SH-SY5Y (cell line): ENCODE data around the gene NECTIN3.

ENCODE experiments used
- GATA2 ChIP-seq: IDR thresholded peaks from 2 replicates; pipeline ENCODE4 v1.6.1; 2011; ENCODE audit warnings: mild to moderate bottlenecking, low read depth, low read length
- GATA3 ChIP-seq: IDR thresholded peaks from 2 replicates; pipeline ENCODE4 v1.6.1; 2011; ENCODE audit warnings: low read depth, mild to moderate bottlenecking, low read length, moderate library complexity

Gene NECTIN3

GRCh38 chr3:111212511-111212910, 140.9 kb downstream of the NECTIN3 start:
- TF ChIP-seq GATA3 (no peak), GATA2 (no peak)

GRCh38 chr3:111215481-111215880, 143.9 kb downstream of the NECTIN3 start:
- TF ChIP-seq GATA3 = no peak
- TF ChIP-seq GATA2 = no peak

GRCh38 chr3:111218615-111219014, 147.0 kb downstream of the NECTIN3 start:
- TF ChIP-seq GATA3 (peak; percentile 95), GATA2 (peak; percentile 94)

GRCh38 chr3:111227216-111227615, 155.6 kb downstream of the NECTIN3 start:
- TF ChIP-seq GATA2 (no peak), GATA3 (no peak)

GRCh38 chr3:111229301-111229700, 157.7 kb downstream of the NECTIN3 start:
- no peak for TF ChIP-seq GATA3
- no peak for TF ChIP-seq GATA2

GRCh38 chr3:111236836-111237713, 165.5 kb downstream of the NECTIN3 start:
- TF ChIP-seq GATA3 (no peak), GATA2 (no peak)

- TF ChIP-seq GATA2 = no peak
- no peak for TF ChIP-seq GATA3
Observed at GRCh38 chr3:111237946-111238345, 166.3 kb downstream of the NECTIN3 start.

GRCh38 chr3:111238885-111239284, 167.3 kb downstream of the NECTIN3 start:
- TF ChIP-seq GATA3 (no peak), GATA2 (no peak)

GRCh38 chr3:111241960-111242359, 170.3 kb downstream of the NECTIN3 start:
- no peak for TF ChIP-seq GATA2
- no peak for TF ChIP-seq GATA3
